NCI-H510A treated with DMSO at 0.1 percent for 48 hours (cell line): Measurements from ENCODE around the gene NTF3.

Experiments
- DNase-seq: peaks from one replicate; lab custom pipeline; 2025; lab: John Stamatoyannopoulos, UW

Gene NTF3

DNA sequence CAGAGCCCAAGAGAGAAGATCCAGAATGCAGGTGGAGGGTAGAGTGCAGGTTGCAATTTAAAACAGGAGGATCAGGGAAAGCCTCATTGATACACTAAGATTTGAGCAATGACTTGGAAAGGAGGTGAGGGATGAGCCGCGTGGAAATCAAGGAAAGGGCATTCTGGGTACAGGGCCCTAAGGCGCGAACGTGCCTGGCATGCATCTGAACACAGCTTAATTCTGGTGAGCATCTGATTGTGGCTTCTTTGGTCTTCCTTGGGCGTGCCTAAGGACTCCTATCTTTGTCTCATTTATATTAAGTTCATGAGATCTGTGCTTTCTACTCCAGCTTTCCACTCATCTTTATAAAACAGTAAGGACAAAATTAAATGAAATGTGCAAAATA lies 79.3 kb downstream of the NTF3 start:
- DNase-seq: no peak

DNA sequence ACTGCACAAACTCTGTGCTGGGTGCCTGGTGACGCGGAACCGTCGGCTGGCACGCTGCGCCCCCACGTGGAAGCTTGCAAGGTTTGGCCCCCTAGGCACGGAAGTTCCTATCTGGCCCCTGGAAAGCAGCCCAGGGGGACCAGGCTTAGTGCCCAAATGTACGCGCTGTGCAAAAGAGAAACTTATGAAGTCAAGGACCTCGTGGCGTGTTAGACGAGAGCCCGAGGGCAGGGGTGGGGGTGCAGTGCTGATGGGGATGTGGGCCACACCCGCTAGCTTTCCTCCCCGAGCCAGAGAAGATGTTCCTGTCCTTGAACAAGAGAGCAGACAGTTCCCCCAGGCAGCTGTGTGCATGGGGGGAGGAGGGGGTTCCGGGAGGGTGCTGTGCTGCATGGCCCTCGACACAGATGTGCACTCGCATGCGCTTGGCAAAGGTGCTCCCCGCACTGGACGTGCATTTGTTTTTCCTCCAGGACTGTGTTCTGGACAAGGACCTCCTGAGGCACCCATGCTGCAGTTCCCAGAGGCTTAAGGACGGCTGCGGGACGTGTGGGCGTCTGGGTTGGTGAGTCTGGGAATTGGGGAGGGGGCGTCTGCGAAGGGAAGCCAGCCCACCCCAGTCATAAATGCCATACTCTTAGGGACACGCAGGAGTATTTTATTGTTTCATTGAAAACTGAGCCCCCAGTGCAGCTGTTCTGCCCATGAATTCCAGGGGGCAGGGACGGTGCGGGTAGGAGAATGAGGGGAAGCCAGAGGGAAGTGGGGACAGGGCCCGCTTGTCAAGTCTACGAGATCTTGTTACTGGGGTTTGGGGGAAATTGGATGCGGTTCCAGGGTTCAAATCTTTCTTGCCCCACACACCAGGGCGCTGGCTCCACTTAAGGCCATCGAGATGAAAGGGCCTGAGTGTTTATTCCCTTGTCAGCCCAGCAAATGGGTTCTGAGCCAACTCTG lies 80.0 kb downstream of the NTF3 start:
- no peak for DNase-seq

DNA sequence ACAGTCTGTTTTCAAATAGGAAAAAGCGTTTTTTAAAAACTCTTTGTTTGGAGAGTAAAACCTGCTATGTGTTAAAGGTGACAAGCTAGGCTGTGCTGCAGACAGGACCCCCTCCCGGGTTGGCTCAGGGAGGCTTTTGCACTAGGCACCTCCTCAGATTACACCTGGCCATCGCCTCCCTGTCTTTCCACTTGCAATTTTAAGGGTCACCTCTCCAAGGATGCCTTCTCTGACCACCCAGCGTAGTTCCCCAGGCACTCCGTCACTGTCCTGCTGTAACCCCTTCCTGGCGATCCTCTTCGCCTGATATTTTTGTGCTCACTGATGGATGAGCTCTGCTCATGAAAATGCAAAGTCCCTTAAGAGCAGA lies 80.7 kb downstream of the NTF3 start:
- no peak for DNase-seq

DNA sequence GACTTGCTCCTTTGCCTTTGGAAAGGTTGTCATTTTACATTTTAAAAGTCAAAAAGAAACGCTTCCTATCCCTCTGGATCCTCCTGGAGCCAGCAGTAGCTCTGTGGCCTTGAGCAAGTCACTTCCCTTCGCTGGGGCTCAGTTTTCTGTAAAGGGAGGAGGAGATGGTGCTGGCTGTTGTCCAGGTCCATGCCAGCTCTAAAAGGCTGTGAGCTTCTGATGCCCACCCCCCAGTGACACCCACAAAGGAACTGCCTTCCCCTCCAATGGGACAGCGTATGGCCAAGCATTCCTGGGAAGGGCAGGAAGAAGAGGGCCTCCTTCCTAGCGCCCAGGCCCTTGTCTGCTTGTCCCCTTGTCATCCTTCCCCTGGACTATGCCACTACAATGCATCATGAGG lies 81.5 kb downstream of the NTF3 start:
- no peak for DNase-seq

DNA sequence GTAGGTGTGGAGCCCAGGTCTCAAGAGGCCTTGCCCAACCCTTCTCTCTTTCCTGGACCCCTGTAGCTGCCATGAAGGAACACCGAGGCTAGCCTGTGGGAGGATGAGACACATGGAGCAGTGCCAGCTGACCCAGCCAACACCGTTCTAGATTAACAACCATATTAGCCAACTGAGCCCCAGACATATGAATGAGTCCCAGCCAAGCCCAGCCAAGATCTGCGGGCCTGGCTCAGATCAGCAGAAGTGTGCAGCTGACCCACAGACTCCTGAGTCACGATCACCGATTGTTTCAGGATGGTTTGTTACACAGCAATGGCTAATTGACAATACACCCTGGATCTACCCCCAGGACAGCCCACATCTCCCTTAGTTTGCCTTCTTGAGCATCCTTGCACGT lies 82.1 kb downstream of the NTF3 start:
- DNase-seq: no peak

DNA sequence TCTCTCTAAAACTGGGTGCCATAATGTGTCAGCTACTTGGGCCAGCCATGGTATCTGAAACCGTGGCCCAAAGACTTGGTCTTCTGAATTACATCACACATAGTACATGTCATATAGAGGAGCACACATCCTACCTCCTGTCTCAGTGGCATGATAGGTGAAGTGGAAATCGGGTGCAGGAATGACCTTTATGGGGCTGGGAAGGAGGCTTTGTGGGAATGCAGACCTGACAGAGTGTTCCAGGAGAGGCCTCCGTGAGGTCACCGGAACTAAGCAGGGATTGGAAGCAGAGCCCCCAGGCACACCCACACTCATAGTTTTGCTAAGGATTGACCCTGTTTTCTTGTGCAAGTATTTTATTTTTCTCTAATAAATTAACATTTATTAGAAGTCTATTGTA lies 82.6 kb downstream of the NTF3 start:
- no peak for DNase-seq

DNA sequence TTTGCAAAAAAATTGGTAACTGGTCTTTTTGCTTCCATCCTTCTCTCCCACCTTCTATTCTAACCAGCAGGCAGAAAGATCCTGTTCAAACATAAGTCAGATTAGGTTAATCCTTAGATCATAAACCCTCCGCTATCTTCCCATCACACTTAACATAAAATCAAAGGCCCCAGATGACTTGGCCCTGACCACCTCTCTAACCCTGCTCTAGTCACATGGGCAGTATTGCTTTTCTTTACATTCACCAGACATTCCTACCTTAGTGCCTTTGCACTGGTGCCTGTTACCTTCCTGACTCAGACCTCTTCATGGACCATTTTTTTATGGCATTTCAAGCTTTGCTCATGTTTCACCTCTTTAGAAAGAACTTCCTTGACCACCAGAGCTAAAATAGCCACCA lies 83.5 kb downstream of the NTF3 start:
- no peak for DNase-seq

DNA sequence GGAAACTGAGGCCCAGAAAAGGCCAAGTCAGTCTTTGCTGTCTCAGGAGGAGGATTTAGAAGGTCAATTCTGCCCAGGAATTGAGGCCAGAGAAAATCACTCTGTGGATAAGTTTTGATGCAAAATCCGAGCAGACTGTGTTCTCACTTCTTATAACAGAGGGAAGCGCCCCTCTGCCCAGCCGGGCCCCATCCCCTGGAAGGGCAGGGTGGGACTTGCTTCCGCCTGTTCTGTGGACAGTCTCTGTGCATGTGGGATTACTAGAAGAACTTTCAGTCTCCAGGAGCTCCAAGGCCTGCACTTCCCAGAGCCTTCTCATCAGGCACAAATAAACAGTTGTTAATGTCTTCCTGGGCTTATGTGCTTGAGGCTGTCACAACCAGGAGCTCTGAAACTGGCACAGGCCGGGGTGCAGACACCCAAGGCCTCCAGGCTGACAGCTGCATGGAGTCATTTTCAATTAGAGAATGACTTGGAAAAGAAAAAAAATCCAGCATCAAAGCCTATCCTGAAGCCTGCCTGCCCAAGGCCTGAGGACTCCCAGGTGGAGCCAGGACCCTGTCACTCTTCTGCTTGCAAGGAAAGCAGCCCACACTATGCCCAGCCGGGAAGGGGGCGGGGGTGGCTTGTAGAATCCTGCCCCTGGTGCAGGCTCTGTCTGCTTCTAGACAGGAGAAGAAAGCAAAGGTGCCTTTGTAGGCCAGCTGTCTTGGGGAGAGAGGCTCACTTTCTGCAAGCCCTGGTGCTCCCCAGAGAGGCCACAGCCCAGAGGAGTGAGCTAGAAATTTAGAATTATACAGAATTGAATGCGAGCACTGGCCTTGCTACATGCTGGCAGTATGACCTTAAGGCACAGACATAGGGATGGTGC lies 84.7 kb downstream of the NTF3 start:
- no peak for DNase-seq

DNA sequence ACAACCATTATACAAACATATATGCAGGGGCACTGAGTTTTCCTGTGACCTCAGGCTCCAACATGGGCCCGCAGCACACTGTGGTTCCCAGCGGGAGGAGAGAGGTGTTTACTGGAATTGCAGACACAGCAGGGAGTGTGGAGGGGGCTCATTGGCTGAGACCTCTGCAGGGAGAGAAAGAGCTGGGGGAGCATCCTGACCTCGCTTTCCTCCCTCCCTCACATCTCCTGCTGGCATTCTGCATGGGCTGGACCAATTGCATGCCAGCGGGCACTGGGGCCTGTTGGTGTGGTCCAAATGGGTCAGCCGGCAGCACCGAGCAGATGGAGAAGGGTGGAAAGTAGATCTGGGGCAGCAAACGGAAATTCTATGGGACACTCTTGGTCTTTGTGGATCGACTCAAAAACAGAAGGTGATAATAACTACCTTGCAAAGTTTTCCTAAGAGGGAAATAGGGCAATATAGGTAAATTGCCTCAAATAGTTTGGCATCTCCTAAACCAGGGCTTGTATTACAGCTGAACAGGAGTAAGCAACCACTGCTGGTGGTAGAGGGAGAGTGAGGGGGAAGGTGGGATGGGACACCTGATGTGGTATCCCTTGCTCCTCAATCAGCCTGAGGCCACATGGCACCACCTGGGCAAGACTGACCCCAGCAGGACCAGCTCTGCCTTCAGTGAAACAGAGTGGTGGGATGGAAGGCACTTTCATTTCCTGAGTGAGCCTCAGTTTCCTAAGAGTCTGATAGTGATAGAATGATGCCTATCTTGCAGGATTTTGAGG lies 86.9 kb downstream of the NTF3 start:
- DNase-seq: no peak

DNA sequence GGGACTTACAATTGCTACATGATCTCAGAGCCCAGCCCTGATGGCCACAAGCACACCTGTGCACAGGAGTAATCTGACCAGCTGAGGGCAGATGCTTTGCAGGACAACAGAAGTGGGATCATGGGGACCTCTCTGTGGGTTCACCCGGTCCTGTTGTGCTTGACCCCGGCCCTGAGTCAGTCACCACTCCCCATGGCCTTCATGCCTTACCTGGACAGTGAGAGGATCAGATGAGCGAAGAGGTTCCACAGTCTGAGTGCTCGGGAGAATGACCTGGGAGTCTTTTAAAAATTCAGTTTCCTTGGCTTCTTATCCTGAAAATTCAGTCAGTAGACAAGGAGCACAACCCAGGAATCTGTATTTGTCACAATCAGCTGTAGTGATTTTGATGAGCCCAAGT lies 88.1 kb downstream of the NTF3 start:
- DNase-seq: no peak

DNA sequence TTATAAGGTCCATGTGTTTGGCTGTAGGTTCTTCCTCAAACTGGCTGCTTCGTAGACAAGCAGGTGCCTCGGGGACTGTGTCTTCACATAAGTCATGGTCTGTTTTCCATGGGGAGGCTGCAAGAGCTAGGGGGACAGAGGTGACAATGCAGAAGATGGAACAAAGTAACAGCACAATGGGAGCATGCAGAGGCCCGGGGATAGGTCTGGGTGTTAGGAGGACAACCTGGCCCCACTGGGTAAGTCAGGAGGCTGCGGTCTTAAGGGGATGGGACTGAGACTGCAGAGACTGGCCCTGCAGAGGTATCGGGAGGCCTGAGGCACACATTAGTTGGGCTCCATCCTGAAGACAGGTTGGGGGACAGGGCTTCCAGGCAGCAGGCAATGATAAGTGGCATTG lies 88.9 kb downstream of the NTF3 start:
- DNase-seq: no peak

DNA sequence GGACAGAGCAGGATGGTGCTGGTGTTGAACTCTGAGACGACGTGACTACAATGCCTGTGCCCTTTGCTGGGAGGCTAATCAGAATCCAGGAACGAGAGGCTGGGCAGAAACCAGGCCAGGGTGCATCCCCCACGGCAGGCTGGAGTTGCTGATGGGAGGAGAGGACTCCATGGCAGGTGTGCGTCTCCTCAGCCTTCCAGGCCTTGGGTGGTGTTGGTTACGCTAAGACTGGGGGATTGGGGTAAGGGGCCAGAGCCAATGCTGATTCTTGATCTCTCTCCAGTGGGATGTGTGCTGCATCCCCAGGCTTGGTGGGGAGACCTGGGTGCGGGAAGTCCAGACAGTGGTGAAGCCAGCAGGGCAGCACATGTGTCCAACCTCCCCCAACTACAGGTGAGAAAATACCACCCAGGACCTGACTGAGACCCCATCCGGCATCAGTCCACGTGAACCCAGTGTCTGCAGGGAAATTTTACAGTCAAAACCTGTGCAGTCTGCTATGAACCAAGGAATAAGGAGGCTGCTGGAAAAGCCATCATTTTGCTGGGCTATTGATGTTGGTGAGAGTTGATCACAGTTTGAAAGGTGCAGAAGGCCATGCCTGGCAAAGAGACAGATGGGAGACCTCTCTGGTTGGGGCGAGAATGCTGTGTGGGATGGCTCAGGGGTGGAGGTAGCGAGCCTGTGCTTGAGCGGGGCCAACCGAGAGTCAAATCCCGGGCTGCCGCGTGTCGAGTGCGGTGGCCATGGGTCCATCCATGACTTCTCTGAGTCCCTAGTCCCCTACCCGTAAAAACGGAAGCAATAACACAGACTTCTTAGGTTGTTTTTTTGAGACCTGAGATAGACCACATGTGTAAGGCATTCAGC lies 89.8 kb downstream of the NTF3 start:
- DNase-seq: no peak

DNA sequence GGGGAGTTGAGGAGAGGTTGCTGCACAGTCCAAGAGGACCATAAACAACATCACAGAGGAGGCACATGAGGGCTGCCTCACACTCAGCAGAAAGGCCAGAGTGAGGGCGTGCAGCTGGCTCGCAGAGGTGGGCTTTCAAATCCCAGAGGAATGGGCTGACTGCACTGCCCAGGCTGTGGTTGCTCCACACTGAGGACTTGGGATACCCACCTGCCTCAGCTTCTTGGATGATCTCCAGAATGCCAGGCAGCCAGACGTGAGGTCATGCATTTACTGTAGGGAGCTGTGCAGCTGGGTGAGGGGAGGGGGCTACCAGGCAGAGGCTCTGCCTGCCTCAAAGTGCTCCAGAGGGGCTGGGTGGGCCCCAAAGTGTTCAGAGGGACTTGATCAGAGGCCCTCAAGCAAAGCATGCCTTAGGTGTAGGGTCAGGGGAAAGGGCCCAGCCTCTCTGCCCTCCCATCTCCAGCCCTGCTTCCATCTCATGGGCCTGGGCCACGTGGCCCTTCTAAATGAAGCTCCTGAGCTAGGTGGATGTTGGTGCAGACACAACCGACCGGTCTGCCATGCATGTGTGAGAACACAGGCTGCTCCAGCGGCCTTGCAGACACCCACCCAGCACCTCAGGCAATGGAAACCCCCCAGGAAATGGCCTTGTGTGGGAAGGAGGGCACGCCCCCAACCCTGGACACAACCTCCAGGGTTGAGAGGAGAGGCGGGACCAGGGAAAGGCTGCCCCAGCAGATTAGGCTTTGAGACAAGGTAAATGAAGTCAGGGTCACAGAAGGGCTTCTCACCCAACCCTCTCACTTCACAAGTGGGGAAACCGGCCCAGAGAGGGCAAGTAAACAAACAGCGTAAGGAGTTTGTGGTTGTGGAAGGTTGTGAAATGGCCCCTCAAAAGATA lies 90.8 kb downstream of the NTF3 start:
- DNase-seq: no peak

DNA sequence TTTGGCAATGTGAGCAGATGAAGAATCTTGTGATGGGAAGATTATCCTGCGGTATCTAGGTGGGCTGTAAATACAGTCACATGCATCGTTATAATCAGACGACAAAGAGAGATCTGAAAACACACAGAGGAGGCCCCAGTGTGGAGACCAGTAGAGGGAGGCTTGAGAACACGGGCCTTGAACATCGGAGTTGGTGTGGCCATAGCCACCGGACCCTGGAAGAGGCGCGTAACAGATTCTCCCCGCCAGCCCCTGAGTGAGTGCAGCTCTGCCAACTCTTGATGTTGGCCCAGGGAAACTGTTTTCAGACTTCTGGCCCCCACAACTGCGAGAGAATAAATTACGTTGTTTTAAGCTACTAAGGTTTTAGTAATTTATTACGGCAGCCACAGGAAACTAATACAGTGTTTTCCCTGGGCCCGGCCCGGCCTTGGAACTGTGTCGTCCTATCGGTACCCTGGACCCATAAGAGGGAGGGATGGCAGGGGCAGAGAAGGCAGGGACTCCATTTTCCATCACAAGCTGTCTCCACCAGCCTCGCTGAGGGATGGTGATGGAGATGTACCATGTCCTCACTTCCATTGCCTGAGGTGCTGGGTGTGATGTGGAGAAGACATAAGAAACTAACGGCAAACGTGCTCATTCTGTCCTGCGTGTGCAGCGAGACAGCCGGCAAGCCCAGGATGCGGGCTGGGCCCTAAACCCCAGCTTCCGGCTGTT lies 91.6 kb downstream of the NTF3 start:
- DNase-seq: no peak

DNA sequence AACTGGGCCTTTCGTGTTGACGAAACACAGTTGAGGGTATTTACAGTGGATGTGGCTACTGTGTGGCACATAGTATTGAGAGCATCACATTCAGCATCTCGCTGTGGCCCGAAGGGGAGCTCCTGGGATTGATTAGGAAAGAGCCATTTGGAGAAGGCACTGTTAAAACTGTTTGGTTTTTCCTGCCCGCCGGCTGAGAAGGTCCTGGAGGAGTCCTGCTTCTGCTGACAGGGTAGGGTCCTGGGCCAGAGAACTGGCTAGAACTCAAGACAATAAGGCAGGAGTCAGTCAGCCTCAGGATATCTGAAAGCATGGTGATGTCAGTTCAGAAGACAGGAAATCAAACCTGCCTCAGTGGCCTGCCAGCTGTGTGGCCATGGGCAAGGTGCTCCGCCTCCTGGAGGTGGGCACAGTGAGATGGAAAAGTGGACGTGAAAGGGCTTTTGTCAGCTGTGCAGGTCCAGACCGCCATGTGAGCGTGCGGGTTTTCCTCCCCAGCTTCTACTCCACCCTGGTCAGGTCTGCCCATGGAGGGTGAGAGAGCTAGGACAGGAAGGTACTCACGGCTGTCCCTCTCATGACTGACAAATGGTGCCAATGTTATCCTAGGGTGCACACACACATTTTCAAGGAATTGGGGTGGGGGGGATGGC lies 92.3 kb downstream of the NTF3 start:
- no peak for DNase-seq

DNA sequence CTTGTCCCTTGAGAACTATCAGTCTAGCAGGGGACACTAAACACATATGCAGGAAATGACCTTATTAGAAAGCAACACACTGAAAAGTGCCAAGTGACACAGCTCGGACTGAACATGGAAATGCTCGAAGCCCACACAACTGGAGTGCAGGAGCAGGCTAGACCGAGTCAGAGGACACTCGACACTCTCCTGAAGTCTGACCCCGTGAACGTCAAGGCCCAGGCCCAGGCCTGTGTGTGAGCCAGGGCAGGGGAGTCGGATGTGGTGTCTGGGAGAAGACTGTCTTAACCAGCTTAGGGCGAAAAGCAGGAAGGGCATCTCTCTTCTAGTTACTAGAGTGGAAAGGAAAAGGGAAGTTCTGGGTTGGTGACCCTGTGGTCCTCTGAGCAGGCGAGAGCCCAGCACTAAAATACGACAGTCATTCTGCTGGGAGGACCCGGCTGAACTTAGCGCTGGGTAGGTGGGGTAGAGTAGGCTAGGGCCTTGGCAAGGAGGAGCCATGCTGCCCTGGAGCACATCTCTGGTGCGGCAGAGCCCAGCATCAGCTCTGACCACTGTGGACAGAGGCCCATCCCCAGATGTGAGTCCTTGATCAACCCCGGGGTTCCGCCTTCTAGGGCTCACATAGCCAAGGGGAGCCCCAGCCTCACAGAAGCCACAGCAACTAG lies 93.0 kb downstream of the NTF3 start:
- no peak for DNase-seq

DNA sequence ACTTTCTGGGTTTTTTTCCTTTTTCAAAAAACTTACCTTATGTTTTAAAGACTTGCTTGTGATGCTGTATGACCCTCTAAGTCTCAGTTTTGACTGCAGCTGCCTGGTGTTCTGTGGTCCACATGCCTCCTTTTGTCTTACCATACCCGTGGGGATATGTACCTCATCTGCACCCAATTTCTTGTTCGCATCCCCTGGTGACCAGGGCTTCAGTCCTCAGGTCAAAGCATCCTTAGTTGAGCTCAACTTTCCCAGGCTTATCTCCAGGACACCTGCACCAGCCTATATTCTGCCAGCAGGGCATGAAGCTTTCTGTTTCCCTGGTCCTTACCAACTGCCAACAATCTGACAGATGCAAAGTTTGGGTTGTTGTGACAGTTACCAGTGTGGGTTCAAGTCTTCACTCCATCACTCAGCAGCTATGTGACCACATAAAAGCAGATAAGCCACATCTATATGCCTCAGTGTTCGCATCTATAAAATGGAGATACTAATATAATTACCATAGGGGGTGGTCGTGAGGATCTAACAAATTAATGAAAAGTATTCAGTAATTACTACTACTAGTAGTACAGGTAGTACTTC lies 94.0 kb downstream of the NTF3 start:
- no peak for DNase-seq

DNA sequence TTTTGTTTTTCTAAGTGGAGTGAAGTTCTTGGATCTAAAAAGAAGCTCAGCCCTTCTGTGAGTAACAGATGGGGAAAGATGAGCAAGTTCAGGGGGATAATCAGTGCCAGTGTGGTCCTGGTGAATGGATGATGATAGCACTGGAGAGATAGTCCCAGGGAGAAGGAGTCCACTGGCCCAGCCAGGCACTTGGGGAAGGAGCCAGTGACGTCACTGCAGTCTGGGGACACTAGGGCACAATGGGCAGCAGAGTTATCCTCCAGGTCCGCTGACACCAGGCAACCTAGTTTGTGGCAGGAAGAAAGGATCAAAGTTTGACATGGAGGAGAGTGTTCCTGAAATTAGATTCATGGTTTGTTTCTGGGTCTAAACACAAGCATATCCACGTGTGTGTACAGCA lies 101.5 kb downstream of the NTF3 start:
- no peak for DNase-seq
